AG08396 (cell line): ENCODE results near the gene LRRC32.

Source experiments
- DNase-seq: peaks from one replicate; pipeline ENCODE4 v3.0.0; 2012; ENCODE audit warnings: low spot score, mixed read lengths

The LRRC32 gene

DNA sequence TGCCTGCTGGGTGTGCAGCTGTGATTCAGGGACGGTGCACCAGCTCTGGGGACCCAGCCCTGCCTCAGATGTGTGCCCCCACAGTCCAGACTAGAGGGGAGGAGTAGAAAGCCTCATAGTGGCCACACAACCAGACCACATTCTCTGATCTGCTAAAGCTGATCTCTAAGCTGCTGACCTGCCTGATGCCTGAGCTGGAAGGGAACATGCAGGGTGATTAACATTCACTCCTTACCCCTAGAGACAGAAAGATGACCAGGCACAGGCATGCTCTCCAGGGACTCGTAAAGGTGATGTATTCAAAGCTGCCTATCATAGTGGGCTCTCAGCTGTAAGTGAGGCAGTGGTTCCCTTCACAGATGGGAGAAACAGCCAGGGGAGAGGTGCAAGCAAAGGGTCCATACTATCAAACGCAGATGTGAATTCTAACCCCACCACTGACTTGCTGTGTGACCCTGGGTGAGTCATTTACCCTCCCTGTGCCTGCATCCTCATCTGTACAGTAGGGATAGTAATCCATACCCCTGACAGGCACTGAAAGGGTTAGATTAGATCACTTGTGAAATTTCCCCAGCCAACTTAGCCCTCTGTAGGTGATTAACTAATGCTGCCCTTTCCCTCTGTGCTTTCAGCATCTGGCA is 29.0 kb upstream of the LRRC32 start:
- no peak for DNase-seq

- DNase-seq, result no peak
Measured at GRCh38 chr11:76698321-76699043, 27.9 kb upstream of the LRRC32 start.

- DNase-seq, result no peak
Measured at GRCh38 chr11:76696756-76697155, 26.2 kb upstream of the LRRC32 start.

- DNase-seq, result no peak
Measured at GRCh38 chr11:76695771-76696170, 25.2 kb upstream of the LRRC32 start.

GRCh38 chr11:76695133-76695532 is 24.6 kb upstream of the LRRC32 start:
- no peak for DNase-seq

GRCh38 chr11:76694664-76695063 is 24.1 kb upstream of the LRRC32 start:
- peak; percentile 61 for DNase-seq

DNA sequence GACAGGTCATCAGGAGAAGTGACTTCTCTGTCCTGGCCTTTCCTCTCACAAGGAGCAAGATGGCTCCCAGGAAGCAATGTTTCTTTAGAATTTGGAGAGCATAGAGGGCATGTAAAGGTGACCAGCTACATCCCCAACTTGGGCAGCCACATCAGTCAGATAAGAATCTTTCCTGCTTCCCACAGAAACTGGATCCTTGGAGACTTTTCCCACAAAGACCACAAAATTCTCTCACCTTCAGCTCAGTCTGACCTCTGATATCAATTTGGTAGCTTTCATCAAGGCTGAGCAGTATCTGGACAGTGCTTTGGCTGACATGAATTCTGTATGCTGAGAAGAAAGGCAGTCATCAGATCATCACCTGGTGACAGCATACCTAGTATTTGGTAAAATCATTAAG is 23.3 kb upstream of the LRRC32 start:
- DNase-seq, result no peak

GRCh38 chr11:76692956-76693355 is 22.4 kb upstream of the LRRC32 start:
- no peak for DNase-seq

- no peak for DNase-seq
Measured at GRCh38 chr11:76691655-76692054, 21.1 kb upstream of the LRRC32 start.

- DNase-seq, result peak; percentile 46
Measured at GRCh38 chr11:76690736-76691135, 20.2 kb upstream of the LRRC32 start.

DNA sequence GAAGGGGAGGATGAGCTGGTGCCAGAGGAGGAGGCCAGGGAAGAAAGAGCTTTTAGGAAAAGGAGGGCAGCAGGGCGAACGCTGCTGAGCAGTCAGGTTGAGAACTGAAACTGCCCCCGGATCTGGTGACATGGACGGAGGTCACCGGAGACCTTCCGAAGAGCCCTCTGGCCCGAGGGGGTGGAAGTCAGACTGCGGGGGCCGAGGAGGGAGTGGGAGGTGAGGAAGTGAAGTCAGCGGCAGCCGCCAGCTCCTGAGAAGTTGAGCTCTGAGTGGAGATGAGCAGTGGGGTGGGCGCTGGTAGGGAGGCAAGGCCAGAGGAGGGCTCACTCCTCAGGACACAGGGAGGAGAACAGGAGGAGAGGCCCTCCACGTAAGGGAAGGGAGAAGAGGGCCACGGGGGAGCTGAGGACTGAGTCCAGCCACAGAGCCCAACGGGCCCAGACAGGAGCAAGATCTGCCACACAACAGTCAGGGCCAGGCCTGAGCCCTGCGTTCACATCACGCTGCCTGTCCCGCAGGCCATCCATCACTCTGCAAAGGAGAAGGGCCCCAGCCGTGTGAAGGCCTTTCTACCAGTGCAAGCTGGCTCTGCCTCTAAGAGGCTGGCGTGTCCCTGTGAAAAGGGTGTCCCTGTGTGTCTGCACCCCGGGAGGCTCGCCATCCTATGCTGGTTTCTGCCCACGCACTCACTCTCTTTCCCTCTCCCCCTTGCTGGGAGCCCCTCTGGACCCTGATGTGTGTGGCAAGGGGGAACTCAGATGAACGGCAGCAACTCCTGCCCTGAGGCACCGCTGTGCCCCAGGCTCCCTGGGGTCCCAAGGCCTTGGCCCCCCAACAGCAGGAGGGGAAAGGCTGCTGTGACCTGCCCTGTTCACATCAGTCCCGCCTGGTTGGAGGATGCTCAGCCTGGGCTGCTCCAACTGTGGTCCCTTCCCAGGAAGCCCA is 19.0 kb upstream of the LRRC32 start:
- DNase-seq, result no peak

- no peak for DNase-seq
Measured at GRCh38 chr11:76688146-76688545, 17.6 kb upstream of the LRRC32 start.

DNA sequence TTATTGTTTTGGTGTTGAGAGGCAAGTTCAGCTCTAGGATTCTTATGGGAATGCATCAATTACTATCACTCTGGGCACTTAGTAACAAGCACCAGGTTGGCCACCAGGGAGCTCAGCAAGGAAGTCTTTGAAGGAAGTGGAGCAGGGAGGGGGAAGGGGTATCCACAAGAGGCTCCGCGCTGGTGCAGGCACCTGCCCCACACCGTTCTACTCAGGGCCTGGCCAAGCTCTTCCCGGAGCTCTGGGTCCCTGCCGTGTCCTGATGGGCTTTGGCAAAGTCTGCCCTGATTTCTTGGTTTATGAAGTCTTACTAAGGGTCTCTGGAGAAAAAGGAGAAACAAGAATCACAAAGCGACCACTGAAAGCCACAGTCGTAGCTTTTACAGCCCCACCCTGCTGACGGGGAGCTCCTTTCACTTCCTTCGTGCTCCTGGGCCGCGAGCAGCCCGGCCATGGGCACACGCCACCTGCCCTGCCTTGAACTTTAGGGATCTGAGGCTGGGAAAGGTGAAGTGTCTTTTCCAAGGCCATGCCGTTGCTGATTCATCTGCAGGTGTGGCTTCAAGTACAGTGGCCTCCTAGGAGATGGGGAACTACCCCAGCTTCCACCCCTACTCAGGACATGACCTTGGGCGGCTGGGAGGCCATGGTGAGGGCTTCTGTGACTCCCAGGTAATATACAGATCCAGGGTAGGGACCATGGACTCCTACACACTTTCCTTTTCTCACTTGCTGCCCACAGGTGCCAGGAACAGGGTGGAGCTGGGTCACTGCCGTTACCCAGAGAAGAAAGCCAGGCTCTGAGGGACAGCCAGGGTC is 15.9 kb upstream of the LRRC32 start:
- DNase-seq, result no peak

GRCh38 chr11:76685831-76686230 is 15.3 kb upstream of the LRRC32 start:
- DNase-seq, result no peak

DNA sequence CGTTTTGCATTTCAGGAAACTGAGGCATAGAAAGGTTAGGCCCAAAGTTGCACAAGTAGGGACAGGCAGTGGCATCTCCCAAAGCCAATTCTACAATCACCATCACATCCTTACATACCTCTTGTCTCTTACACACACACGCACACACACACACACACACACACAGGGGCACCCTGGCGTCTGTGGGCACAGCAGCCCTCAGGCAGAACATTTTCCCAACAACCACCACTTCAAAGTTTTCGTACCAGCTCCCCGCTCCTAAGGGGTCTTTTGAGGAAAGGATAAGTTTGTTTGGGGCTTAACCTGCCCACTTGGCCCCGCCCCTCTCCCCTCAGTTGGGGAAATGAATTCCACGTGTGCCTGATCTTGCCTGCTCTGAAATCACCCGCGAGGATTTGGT is 14.7 kb upstream of the LRRC32 start:
- no peak for DNase-seq

- DNase-seq, result no peak
Measured at GRCh38 chr11:76684516-76684915, 14.0 kb upstream of the LRRC32 start.

DNA sequence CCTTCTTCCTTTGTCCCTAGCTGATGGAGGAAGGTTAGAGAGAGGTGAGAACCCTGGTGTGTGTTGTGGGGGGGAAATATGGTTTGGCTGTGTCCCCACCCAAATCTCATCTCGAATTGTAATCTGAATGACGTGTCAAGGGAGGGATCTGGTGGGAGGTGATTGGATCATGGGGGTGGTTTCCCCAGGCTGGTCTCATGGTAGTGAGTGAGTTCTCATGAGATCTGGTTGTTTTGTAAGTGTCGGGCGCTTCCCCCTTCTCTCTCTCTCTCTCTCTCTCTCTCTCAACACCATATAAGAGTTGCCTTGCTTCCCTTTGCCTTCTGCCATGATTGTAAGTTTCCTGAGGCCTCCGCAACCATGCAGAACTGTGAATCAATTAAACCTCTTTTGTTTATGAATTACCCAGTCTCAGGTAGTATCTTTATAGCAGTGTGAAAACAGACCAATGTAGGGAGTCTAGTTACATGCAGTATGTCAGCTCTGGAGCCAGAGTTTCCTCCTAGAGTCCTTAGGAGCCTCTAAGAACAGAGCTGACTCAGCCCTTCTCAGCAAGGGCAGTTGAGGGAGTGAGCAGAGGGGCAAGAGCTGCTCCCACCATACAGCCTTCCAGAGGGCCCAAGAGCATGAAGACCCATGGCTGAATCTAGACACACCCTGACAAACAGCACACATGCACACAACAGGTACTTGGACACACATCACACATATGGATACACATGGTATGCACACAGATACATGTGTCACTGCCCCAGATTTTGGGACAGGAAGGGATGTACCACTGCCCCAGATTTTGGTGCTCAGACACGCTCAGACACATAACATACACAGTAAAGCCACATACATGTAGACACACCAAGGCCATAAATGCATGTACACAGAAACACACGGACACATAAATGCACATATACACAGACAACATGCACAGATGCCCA is 12.9 kb upstream of the LRRC32 start:
- DNase-seq, result no peak

DNA sequence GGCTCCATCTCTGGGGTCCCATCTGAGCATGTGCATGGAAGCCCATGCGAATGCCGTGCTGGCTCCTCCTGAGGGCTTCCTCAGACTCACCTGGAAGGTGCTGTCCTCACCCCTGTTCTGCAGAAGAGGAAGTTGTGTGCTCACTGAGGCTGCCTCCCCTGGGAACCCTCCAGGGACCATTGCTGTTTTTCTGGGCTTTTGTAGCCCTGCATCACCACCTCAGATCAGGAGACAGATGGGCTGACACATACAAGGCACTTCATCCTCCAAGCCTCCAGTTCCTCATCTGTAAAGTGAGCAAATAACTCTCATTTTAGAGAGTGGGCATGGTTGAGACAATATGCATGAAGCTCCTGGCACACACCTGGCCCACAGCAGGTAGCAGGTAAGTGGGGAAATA is 12.1 kb upstream of the LRRC32 start:
- no peak for DNase-seq

- DNase-seq, result no peak
Measured at GRCh38 chr11:76682106-76682505, 11.6 kb upstream of the LRRC32 start.

DNA sequence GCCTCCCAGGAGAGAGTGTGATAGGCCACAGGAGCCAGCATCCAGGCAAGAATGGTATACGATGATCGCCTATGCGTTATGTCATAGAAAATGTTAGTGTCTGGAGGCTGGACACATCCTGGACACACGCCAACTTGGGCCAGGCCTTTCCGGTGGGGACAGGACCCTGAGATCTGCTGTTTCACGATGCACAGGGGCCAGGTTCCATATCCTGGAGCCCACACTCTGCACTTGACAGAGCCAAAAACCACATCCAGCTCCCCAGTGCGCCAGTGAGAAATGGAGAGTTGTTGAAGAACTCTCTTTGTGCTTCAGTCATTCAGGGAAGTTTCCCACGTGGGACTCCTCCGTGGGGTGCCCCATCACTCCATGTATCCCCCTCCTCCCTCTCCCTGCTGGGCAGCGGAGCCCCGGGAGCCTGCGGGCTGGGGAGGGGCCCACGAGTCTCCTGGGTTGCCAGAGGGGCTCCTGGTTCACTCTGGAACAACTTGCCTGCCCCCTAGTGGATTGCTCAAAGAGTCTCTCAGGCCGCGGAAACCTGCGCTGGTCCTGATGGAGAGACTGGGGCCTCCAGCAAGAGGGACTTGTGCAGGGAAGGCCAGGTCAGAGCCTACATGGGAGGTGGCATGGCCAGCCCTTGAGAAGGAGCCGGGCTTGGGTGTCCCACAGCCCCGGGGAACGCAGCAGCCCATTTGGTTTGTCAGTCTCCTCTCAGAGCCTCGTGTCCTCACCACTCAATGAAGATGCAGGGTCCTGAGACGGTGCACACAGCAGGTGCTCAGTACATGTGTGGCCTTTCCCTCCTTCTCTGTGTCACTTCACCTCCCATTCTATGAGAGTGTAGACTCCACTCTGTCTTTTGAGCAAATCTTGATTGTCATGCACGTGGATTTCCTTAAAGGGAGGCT is 10.2 kb upstream of the LRRC32 start:
- peak; percentile 85 for DNase-seq
